GM21360 (cell line): ENCODE results near the gene MTPN.

Experiments used
- ATAC-seq: cut with Tn5 transposase; IDR thresholded peaks from one replicate; pipeline ENCODE4 v1.9.1; 2021; ENCODE audit warnings: mild to moderate bottlenecking, moderate library complexity; ENCODE audit not compliant: unreplicated experiment

The MTPN gene

DNA sequence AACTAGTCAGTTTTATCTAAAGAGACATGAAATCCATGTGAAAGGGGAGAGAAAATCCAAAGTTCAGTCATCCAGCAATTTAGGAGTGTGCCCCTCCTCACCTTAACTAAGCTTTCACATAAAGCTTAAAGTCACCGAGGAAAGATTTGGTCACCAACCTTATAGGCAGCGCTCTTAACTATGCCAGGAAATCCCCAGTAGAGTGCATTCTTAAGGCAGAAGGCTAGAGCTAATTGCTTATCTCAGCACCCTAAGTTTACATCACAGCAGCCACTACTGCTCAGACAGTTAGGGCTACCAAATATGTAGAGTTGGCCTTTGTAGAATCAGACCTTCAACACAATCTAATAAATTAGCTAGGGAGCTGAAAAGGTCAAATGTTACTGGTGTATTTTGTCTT, 47.9 kb downstream of the MTPN start:
- ATAC-seq = no peak

DNA sequence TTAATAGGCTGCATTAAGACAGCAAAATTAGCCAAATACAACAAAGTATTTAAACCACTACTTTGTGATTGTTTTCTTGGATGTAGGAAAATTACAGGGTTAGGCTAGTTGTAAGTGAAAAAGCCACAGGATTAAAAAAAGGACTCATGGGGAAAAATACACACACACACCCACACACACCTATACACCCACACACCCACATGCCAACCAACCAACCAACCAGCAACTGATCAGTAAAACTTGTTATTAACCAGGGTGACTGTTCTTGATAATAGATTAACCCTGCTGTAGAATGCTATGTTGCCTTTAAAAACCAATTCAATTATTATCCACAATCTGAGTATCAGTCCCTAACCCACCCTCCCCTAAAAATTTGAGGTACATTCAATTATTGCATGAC, 49.0 kb downstream of the MTPN start:
- no peak for ATAC-seq

DNA sequence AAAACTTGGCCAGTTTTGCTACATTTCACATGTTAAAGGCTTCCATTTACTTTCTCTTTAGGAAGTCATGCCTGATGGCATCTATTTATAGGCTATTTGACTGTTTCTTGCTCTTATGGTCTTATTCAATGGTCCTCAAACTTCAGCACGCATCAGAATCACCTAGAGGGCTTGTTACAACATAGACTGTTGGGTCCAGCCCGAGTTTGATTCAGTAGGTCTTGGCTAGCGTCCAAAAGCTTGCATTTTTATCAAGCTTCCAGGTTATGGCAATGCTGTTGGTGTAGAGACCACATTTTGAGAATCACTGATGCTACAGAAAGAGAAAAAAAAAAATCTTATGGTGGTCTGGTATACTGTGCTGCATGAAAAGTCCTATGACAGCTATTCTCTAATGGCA, 51.9 kb downstream of the MTPN start:
- no peak for ATAC-seq

DNA sequence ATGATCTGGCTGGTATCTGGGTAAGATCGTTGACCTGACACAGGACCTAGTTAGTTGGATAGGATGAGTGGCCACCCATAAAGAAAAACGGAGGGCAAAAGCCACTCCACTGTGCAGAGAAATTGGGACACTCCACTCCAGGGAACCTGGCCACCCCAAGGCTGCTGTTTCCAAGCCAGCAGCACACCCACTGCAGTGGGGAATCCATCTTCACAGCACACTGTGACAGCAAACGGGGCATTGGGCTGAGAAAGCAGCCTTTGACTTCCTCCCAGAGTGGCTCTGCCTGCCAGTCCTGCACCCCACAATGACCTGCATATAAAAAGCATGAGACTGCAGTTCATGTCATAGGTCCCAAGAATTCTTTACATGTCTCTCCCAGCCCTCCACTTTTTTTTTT, 52.9 kb downstream of the MTPN start:
- ATAC-seq = no peak

DNA sequence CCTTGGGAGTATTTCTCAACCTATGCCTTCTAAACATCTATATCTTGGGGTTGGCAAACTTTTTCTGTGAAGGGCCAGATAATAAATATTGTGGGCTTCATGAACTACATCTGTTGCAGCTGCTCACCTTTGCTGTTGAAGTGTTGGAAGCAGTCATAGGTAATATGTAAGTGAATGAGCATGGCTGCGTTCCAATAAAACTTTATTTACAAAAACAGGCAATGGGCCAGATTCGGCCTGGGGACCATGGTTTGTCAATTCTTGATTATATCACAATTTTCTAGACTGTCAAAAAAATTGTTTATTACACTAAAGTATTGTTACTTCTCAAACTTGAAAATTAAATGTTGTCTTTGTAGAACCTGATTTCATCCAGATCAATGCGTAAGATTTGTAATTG, 54.9 kb downstream of the MTPN start:
- ATAC-seq = no peak

DNA sequence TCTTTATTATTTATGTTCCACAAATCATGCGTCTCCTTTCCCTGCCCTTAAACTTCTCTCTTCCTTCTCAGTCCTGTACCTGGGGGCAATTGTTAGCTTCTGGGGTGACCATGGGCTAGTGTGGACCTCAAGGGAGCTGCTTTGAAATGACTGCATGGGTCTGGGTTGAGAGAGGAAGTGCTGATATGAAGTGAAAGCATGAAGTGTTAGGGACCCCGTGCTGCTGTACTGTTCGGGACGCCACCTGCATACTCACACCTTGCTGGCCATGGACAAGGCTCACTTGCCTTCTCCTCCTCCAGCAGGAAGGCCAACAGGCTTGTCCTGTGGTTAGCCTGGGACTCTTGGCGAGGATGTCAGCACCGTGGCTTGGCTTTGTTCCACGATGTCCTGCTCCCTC, 56.7 kb downstream of the MTPN start:
- ATAC-seq = peak; percentile 44

DNA sequence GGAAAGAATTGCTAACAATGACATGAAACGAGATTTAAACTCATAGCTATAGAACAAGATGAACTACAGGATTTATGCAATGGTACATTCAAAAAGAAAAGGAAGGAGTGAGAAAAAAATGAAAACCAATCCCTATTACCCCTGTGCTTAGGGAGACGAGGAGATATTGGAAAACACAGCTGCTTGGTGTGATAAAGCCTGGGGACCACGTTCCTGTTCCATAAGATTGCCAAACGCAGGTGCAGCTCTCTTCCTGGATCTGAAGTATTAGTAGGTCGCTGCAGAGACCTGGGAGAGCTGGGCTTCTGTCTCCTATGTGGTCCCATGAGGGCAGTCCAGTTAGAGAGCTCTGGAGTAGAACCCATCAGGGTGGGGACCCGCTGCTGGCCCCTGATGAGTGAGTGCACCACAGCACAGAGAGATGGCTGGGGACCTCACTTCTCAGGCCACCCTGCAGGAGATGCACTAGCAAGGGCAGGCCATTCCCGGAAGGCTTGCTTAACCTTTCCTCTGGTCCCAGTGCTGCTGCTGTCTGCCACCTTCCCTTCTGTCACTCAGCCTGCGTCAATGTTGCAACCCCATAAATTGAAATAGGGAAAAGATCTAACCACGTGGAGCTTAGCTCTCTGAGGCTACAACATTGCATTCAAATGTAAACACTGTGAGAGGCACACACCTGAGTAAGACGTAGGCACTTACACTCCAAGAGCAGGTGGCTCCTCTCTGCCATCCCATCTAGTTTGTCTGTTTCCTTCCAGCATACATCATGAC, 57.9 kb downstream of the MTPN start:
- ATAC-seq = no peak

DNA sequence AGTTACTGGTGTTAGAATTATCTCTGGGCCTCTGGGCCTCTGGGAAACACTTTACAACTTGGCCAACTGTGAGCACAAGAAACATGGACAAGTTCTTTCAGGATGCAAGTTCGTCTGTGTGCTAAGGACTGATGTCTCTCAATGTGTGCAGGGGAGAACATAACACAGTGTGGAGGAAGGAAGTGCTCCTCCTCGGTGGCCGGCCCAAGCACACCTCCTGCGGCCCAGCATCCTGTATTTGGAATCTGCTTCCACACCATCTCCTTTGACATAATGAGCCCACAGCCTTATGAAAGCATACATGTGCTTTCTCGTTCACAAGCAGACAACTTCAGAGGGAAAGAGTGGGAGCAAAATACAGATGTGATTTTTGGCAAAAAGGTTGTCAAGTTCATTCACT, 59.0 kb downstream of the MTPN start:
- ATAC-seq = no peak

DNA sequence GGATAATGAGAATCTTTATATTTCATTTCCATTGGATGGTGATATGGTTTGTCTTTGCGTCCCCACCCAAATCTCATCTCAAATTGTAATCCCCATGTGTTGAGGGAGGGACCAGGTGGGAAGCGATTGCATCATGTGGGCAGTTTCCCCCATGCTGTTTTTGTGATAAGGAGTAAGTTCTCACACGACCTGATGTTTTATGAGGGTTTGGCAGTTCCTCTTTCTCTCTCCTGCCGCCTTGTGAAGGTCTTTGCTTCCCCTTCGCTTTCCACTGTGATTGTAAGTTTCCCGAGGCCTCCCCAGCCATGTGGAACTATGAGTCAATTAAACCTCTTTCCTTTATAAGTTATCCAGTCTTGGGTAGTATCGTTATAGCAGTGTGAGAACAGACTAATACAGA, 59.4 kb downstream of the MTPN start:
- ATAC-seq = no peak

DNA sequence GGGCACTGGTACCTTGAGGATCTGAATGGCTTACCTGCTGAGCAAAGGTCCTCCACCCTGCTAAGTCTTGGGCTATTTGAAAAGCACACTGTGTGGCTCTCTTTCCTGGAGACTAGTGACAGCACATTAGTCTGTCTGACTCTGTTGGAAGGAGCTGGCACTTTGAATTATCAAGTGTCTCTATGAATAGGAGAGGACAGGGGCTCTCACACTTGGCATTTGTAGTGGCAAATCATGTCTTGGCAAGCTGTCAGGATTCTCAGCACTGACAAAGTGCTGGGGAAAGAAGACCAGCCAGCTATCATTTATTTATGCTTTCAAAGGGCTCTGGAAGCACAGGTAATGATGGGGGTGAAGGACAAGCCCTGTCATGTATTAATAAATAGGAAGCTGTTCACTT, 62.8 kb downstream of the MTPN start:
- no peak for ATAC-seq

DNA sequence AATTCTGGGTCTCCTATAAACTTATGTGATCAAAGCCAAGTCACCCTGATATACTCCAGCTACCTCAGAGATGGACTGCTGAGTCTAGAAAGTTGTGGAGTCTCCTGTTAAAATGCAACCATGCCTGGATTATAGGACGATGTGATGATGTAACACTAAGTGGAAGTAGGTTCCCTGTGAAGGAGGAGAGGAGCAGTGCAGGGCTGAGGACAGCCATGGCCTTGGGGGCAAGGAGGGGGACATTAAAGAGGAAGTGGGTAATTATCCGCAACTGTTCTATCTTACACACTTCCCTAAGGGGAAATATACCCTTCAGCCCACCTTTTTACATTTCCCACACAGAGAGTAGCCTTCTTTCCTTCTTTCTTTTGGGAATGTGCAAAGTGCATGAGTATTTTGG, 63.8 kb downstream of the MTPN start:
- no peak for ATAC-seq

DNA sequence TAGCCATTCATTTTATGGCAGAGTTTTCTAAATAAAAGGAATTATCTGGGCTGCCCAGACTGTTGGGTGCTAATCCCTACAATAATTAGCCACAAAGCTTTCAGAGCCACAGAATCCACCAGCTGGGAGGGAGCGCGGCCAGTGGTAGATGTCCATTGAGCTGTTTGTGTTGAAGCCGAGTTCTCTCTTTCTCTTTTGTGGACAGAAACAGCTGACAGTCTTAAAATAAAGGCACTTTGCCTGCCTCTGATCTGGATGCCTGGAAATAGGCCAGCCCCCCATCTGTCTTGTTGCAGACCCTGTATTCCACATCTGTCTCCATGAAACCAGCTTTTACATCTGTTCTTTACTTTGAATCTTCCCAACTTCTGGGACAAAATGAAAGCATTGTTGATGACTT, 66.1 kb downstream of the MTPN start:
- ATAC-seq = no peak

DNA sequence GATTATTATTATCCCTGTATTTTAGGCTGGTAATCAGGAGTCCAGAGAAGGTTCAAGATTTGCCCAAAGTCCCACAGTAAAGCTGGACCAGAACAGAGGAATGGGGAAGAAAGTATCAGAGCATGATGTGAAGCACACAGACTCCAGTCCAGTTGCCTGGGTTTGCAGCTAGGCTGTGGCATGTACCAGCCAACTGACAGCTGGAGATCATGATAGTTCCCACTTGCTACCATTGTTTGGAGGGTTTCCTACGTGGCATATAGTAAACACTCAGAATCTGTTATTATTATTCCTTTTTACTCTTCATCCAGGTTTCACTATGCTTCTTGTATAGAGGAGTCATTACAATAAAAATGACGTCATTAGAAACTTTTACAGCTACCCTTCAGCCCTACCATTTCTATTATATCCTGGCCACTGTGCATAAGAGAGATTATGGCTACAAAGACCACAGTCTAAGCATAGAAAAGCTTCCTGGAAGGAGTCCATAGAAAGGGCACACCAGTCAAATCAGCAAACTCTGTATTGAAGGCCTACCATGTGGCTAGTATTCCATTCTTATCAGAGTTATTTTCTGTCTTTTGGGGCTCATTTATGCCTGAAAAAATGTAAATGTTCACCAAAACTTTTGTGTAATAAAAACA, 66.6 kb downstream of the MTPN start:
- no peak for ATAC-seq

DNA sequence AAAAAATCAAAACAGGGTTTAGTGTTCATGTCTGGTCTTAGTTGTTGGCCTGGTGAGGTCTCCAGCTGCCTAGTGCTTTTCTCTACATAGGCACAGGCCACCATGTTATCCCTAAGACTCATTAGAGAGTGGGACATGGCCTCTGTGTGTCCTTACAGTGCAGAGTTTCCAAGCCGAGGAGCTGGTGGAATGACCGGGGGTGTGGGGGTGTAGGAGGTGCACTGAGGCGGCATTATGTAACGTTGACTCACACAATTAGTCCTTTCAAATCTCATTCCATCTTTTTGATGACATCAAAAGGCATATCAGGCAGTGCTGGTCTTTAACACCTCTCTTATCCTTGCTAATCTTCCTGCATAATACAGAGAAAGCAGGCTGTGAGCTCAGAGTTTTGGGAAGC, 71.3 kb downstream of the MTPN start:
- ATAC-seq = no peak

DNA sequence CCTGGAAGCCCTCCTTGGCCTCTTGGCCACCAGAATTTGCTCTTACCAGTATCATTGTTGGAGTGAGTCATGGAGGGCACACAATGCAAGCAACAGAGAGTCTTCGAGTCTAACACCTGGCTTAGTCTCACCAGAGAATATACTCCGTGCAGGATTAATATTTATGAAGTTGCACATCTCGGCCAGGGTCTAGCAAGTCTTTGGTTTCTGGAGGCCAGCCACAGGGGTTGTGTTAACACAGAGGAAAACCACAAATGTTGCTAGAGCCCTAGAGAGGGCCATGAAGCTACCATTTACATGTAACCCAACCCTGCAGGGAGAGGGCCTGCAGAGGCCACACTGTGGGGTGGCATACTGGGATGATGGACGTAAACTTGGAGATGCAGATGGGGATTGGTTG, 71.8 kb downstream of the MTPN start:
- ATAC-seq = no peak

DNA sequence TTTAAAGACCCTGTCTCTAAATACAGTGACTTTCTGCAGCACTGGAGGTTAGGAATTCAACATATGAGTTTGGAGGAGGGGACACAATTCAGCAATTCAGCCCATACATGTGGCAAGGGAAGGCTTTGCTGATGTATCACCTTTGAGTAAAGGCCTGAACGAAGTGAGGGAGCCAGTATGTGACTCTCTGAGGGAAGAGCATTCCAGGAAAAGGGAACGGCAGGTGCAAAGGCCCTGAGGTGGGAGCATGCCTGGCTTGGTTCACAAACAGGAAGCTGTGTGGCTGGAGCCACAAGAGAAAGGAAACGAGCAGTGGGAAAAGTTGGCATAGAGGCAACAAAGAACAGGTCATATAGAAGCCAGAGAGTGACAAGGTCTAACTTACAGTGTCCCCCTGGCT, 72.9 kb downstream of the MTPN start:
- no peak for ATAC-seq

DNA sequence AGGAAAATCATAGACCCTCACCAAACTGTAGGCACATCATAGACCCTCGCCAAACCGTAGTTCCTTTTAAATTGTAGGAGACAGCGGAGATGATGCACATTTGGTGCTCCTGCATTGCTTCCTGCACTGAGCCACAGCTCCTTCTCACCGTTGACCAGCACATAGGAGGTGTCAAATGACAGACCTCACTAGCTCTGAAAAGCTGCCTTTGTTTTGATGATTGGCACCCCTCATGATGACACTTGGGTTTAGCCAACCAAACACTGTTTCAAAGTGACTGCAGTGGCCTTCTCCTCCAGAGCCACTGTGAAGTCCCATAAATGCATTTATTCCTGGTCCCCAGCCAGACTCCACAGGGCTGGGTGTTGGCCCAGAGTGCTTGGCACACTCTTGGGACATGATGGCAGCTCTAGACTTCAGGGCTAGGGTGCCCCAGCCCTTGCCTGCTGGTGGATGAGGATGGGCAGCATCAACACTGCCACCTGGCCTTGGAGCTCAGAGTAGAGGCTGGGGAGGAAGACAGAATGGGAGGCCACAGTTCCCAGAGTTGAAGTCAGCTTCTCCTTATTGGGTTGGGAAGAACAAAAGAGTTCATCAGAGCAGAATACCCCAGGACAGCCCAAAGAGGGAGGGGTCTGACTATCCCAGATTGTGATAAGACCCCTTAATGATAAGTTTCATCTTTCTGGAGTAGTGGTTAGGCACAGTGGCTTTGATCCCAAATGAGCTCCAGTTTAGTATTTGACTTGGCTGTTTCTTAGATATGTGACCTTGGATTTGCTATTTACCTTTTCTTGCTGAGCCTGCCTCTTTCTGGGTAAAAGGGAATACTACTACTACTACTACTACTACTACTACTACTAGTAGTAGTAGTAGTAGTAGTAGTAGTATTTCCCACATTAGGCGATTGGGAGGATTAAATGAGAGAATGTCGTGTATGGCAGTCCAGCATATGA, 75.3 kb downstream of the MTPN start:
- no peak for ATAC-seq

DNA sequence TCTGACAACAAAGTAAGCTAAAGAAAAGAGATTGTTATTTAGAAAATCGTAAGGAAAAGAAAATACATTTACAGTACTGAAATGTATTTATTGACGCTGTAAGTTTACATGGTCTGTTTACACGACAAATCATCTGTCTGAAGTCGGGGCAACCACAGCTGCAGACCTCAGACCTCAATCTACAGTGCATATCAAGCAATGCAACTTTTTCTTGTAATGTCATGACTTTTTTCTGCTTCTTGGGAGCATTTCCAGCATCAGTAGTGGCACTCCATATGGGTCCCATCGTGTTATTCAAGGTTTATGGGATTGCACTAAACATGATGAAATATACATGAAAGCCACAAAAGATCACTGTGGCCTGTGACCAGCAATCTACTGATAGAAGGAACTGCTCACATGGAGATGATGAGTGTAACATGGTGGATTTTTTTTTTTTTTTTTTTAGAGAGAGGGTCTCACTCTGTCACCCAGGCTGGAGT, 77.1 kb downstream of the MTPN start:
- no peak for ATAC-seq

DNA sequence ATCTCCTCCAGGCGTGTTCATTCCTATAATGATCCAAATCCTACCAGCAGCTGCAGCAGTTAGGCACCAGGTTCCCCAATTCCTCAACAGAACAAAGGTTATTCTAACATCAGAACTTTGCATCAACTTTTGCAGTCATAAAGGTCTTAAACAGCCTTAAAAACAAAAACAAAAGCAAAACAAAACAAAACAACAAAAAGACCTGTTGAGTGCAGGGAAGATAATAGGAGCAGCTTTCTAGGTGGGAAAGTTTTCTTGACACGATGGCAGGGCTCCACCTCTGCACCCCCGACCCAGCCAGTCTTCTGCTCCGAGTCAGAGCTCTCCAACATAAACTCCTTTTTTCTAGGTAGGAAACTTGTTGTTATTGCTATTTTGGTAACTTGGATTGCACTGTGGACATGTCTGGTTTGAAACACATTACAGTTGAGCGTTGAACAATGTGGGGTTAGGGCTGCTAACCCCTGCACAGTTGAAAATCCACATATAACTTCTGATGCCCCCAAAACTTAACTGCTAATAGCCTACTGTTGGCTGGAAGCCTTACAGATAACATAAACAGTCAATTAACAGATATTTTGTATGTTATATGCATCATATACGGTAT, 77.6 kb downstream of the MTPN start:
- ATAC-seq = no peak

DNA sequence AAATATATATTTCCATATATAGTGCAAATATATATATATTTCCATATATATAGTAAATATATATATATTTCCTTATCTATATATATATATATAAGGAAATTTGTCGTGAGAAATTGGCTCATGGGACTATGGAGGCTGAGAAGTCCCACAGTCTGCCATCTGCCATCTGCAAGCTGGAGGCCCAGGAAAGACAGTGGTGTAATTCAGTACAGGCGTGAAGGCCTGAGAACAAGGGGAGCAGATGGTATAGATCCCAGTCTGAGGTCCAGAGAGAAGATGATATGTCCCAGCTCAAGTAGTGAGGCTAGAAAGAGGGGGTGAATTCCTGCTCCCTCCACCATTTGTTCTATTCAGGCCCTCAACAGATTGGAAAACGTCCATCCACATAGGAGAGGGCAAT, 78.9 kb downstream of the MTPN start:
- no peak for ATAC-seq

DNA sequence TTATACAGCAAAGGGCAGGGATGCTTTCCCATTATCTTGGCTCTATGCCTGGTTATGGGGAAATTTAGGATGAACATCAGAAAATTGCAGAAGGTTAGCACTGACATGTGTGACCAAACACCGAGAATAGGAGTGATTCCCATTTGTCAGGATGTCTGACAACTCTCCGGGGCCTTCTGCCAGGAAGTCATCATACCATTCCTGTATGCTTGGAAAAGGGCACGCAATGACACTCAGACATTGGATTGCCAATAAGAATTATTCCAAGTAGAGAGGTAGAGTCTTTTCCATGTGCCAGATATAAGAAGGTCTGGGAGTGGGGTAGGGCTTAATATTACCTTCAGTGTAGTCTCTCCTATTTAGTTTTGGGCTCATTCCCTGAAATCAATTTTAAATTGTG, 82.3 kb downstream of the MTPN start:
- ATAC-seq = no peak
